HG03457 (cell line): Measurements from ENCODE around the gene PCBP4.
A peak's percentile ranks its signal among the peaks of the same experiment; 100 is the strongest.

Source experiments
- ATAC-seq: cut with Tn5 transposase; IDR thresholded peaks from one replicate; pipeline ENCODE4 v1.9.1; 2021; ENCODE audit warnings: moderate number of reproducible peaks; ENCODE audit not compliant: unreplicated experiment

PCBP4 gene

GRCh38 chr3:51967384-51968169 lies at the start of gene PCBP4:
Gene PCBP4 (minus strand): TSS chr3:51967454. CDS start chr3:51961240, 6,214 bp downstream.
- no peak for ATAC-seq

GRCh38 chr3:52015438-52016228 lies 48.4 kb upstream of the PCBP4 start:
- no peak for ATAC-seq

- no peak for ATAC-seq
Observed at GRCh38 chr3:52014613-52015012, 47.4 kb upstream of the PCBP4 start.

- no peak for ATAC-seq
Observed at GRCh38 chr3:52013802-52014598, 46.7 kb upstream of the PCBP4 start.

GRCh38 chr3:52012699-52013098 lies 45.4 kb upstream of the PCBP4 start:
- no peak for ATAC-seq

GRCh38 chr3:52010431-52010830 lies 43.2 kb upstream of the PCBP4 start:
- ATAC-seq = no peak

- ATAC-seq = no peak
Observed at GRCh38 chr3:52007291-52007690, 40.0 kb upstream of the PCBP4 start.

GRCh38 chr3:52006820-52007133 lies 39.5 kb upstream of the PCBP4 start:
- ATAC-seq = no peak

GRCh38 chr3:52006017-52006819 lies 39.0 kb upstream of the PCBP4 start:
- no peak for ATAC-seq

GRCh38 chr3:52005571-52005986 lies 38.3 kb upstream of the PCBP4 start:
- no peak for ATAC-seq

- ATAC-seq = no peak
Observed at GRCh38 chr3:52004906-52005395, 37.7 kb upstream of the PCBP4 start.

- no peak for ATAC-seq
Observed at GRCh38 chr3:52004163-52004787, 37.0 kb upstream of the PCBP4 start.

GRCh38 chr3:52002748-52003147 lies 35.5 kb upstream of the PCBP4 start:
- ATAC-seq = no peak

- peak; percentile 55 for ATAC-seq
Observed at GRCh38 chr3:52001443-52001974, 34.3 kb upstream of the PCBP4 start.

- no peak for ATAC-seq
Observed at GRCh38 chr3:51999846-52000245, 32.6 kb upstream of the PCBP4 start.

- no peak for ATAC-seq
Observed at GRCh38 chr3:51998774-51999173, 31.5 kb upstream of the PCBP4 start.

- ATAC-seq = no peak
Observed at GRCh38 chr3:51997935-51998596, 30.8 kb upstream of the PCBP4 start.

GRCh38 chr3:51997172-51997571 lies 29.9 kb upstream of the PCBP4 start:
- ATAC-seq = no peak
